HCT116 (cell line): ENCODE data around the gene LYSMD3. TPM values are rescaled to one million over a fixed set of nuclear protein-coding genes. Genes with fewer than 3 reads are reported as not detected.

Experiments
- ATAC-seq: fragments of 200-7000 bp; cut with Tn5 transposase; 2 replicates; pipeline ENCODE4 v1.9.1; 2020; ENCODE audit warnings: mild to moderate bottlenecking, moderate library complexity
- BruUV-seq: library from RNA; stranded (reverse); fragments of 400-500 nt; replicated peaks from 2 replicates; lab custom pipeline; 2021; lab: Mats Ljungman, UMichigan
- CTCF ChIA-PET: fragments of 300-600 bp; sonication (Branson Sonifier 250); formaldehyde crosslinking; loops from one replicate; lab custom pipeline; 2021; ENCODE audit warnings: antibody characterized with exemption; lab: Charles Lee
- POLR2A ChIA-PET: fragments of 300-600, 350-600 bp; sonication (Branson Sonifier 250); formaldehyde crosslinking; loops from one replicate; lab custom pipeline; 2021; ENCODE audit warnings: antibody characterized with exemption; lab: Charles Lee
- RAD21 ChIA-PET, 2 experiments: fragments of 300-600 bp; sonication (Branson Sonifier 250); formaldehyde crosslinking; loops; one replicate each; lab custom pipeline; 2023; ENCODE audit warnings: low total read pairs in 2 of 2; ENCODE audit not compliant: uncharacterized antibody in 2 of 2, unreplicated experiment in 2 of 2, low non-redundant PET in 1 of 2; lab: Charles Lee
- DNase-seq: peaks from one replicate; pipeline ENCODE4 v3.0.0-alpha.2; 2010; ENCODE audit warnings: low read depth, low spot score
- H2AFZ ChIP-seq: fragments of 200-600 bp; shearing (Covaris generic), sonication (generic); 2 replicates; pipeline ENCODE4 v1.6.1; 2017; ENCODE audit warnings: low read depth, mixed run types, mixed read lengths, antibody characterized with exemption, low read length; ENCODE audit not compliant: poor library complexity, severe bottlenecking
- H3K27ac ChIP-seq: 2 replicates; pipeline ENCODE4 v1.5.1; 2012; ENCODE audit warnings: low read depth, low read length
- H3K27me3 ChIP-seq: fragments of 200-600 bp; sonication (generic); 2 replicates; pipeline ENCODE4 v1.6.1; 2016; ENCODE audit warnings: mixed run types, low read length, mixed read lengths; ENCODE audit not compliant: insufficient read depth
- H3K36me3 ChIP-seq, 2 experiments: fragments of 200-500 bp in 1 of 2; fragments of 200-600 bp in 1 of 2; sonication (Bioruptor generic) in 1 of 2; sonication (generic) in 1 of 2; 2 replicates each; pipeline versions ENCODE4 v1.5.1 to v1.6.1; 2014 to 2016; ENCODE audit warnings: low read length in 2 of 2, inconsistent platforms in 1 of 2, mixed read lengths in 1 of 2, mixed run types in 1 of 2; ENCODE audit not compliant: insufficient read depth in 2 of 2, control insufficient read depth in 1 of 2
- H3K4me1 ChIP-seq, 2 experiments: fragments of 200-600 bp in 1 of 2; sonication (generic) in 1 of 2; 2 replicates each; pipeline versions ENCODE4 v1.5.1 to v1.6.1; 2012 to 2017; ENCODE audit warnings: low read length in 2 of 2, inconsistent platforms in 1 of 2, mild to moderate bottlenecking in 1 of 2, mixed read lengths in 1 of 2, mixed run types in 1 of 2, moderate library complexity in 1 of 2; ENCODE audit not compliant: insufficient read depth in 2 of 2, control insufficient read depth in 1 of 2
- H3K4me2 ChIP-seq: fragments of 200-600 bp; sonication (generic); 2 replicates; pipeline ENCODE4 v1.6.1; 2017; ENCODE audit warnings: mixed run types, low read length, mixed read lengths
- H3K4me3 ChIP-seq, 2 experiments: fragments of 200-600 bp in 1 of 2; sonication (generic) in 1 of 2; replicated peaks in 1 of 2; 2 replicates each; pipeline ENCODE4 v1.5.1; 2011 to 2016; ENCODE audit warnings: low read length in 2 of 2, control low read depth in 1 of 2, low read depth in 1 of 2, mild to moderate bottlenecking in 1 of 2, mixed read lengths in 1 of 2, mixed run types in 1 of 2
- H3K79me2 ChIP-seq: fragments of 200-600 bp; sonication (generic); 2 replicates; pipeline ENCODE4 v1.6.1; 2017; ENCODE audit warnings: mild to moderate bottlenecking, mixed run types, low read length, moderate library complexity, mixed read lengths; ENCODE audit not compliant: insufficient read depth
- H3K9ac ChIP-seq: fragments of 200-600 bp; sonication (generic); 2 replicates; pipeline ENCODE4 v1.6.1; 2016; ENCODE audit warnings: low read length, mixed read lengths
- H3K9me2 ChIP-seq: fragments of 200-600 bp; sonication (generic), shearing (Covaris generic); 2 replicates; pipeline ENCODE4 v1.6.1; 2017; ENCODE audit warnings: mixed run types, mild to moderate bottlenecking, moderate library complexity; ENCODE audit not compliant: insufficient read depth
- H3K9me3 ChIP-seq, 2 experiments: fragments of 200-500 bp in 1 of 2; fragments of 200-600 bp in 1 of 2; sonication (Bioruptor generic) in 1 of 2; sonication (generic) in 1 of 2; 2 replicates each; pipeline ENCODE4 v1.6.1; 2014 to 2017; ENCODE audit warnings: low read length in 2 of 2, mixed read lengths in 2 of 2, inconsistent platforms in 1 of 2, low read depth in 1 of 2, mild to moderate bottlenecking in 1 of 2, mixed run types in 1 of 2, moderate library complexity in 1 of 2; ENCODE audit not compliant: control insufficient read depth in 1 of 2, insufficient read depth in 1 of 2
- H4K20me1 ChIP-seq: fragments of 200-600 bp; sonication (generic), shearing (Covaris generic); 2 replicates; pipeline ENCODE4 v1.6.1; 2017; ENCODE audit warnings: mixed run types, mild to moderate bottlenecking, moderate library complexity; ENCODE audit not compliant: insufficient read depth
- CBX3 ChIP-seq: IDR thresholded peaks from 2 replicates; pipeline ENCODE4 v1.6.1; 2012; ENCODE audit warnings: low read depth
- CEBPB ChIP-seq: IDR thresholded peaks from 2 replicates; pipeline ENCODE4 v1.6.1; 2012; ENCODE audit warnings: low read depth
- EGR1 ChIP-seq: IDR thresholded peaks from 2 replicates; pipeline ENCODE4 v1.6.1; 2012; ENCODE audit warnings: low read depth
- FOSL1 ChIP-seq: IDR thresholded peaks from 2 replicates; pipeline ENCODE4 v1.6.1; 2012; ENCODE audit warnings: low read depth
- JUND ChIP-seq: IDR thresholded peaks from 2 replicates; pipeline ENCODE4 v1.6.1; 2012
- POLR2A ChIP-seq: IDR thresholded peaks from 2 replicates; pipeline ENCODE4 v1.7.0; 2011; ENCODE audit warnings: borderline replicate concordance; ENCODE audit not compliant: insufficient read depth, insufficient read length; ENCODE audit errors: extremely low read depth
- POLR2AphosphoS5 ChIP-seq: IDR thresholded peaks from 2 replicates; pipeline ENCODE4 v1.6.1; 2011; ENCODE audit warnings: mild to moderate bottlenecking, low read depth, low read length, moderate library complexity
- RAD21 ChIP-seq: IDR thresholded peaks from 2 replicates; pipeline ENCODE4 v1.6.1; 2012; ENCODE audit warnings: low read depth, mild to moderate bottlenecking
- SIN3A ChIP-seq: IDR thresholded peaks from 2 replicates; pipeline ENCODE4 v1.6.1; 2012; ENCODE audit warnings: low read depth
- SP1 ChIP-seq: IDR thresholded peaks from 2 replicates; pipeline ENCODE4 v1.6.1; 2012; ENCODE audit warnings: low read depth
- YY1 ChIP-seq: IDR thresholded peaks from 2 replicates; pipeline ENCODE4 v1.6.1; 2011; ENCODE audit warnings: low read length, low read depth, moderate library complexity, mild to moderate bottlenecking; ENCODE audit not compliant: insufficient replicate concordance; ENCODE audit errors: extremely low read depth
- ZNF274 ChIP-seq: fragments of 200-500 bp; sonication (Bioruptor generic); IDR thresholded peaks from 2 replicates; pipeline ENCODE4 v1.6.1; 2014; ENCODE audit warnings: mild to moderate bottlenecking, low read depth, low read length, inconsistent platforms
- intact Hi-C: fragments of 100-400 bp; cut with micrococcal nuclease; formaldehyde crosslinking; loops from 2 replicates; pipeline ENCODE4 v1.10.0; 2022
- total RNA-seq: library from RNA; stranded (reverse); gene quantifications from one replicate; pipeline ENCODE4 v1.2.1, GENCODE V29; 2021; ENCODE audit not compliant: unreplicated experiment
- TF ChIP-seq, protein P1 (sequence below): IDR thresholded peaks from 2 replicates; pipeline ENCODE4 v1.6.1; 2012
- TF ChIP-seq, protein P2 (sequence below): IDR thresholded peaks from 2 replicates; pipeline ENCODE4 v1.6.1; 2012

The LYSMD3 gene
- total RNA-seq, 1 experiment from 2014 or later = 18.0 TPM

GRCh38 chr5:90504743-90505142 lies 24.6 kb downstream of the LYSMD3 start:
- no peak overlapping the region for H3K4me2 ChIP-seq
- no peaks in the 10 kb centered on the region for H3K79me2 ChIP-seq
- no peaks in the 10 kb centered on the region for H3K9me3 ChIP-seq
- BruUV-seq = no TSS peak
- CTCF ChIA-PET = no interaction called here
- RAD21 ChIA-PET = no interaction called here
- H3K27ac ChIP-seq = no peak overlapping the region
- no peaks in the 10 kb centered on the region for H4K20me1 ChIP-seq
- H3K4me3 ChIP-seq = no peak overlapping the region
- POLR2A ChIA-PET = no interaction called here
- H3K4me1 ChIP-seq = no peaks in the 10 kb centered on the region
- intact Hi-C loops = no loop called here
- H3K27me3 ChIP-seq = no peaks in the 10 kb centered on the region
- no peak overlapping the region for H3K9ac ChIP-seq
- TF ChIP-seq, protein P1, sequence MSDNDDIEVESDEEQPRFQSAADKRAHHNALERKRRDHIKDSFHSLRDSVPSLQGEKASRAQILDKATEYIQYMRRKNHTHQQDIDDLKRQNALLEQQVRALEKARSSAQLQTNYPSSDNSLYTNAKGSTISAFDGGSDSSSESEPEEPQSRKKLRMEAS = no peak
- TF ChIP-seq YY1 (no peak), SIN3A (no peak), ZNF274 (no peak), EGR1 (no peak)
- 0 out of 4 replicates have a peak, but pooled peaks cover 0 to 5% of the 10 kb centered on the region in 2 experiments for H3K36me3 ChIP-seq
- DNase-seq (no peak), ATAC-seq (no peak)
- H3K9me2 ChIP-seq = no peaks in the 10 kb centered on the region
- H2AFZ ChIP-seq = no peak overlapping the region

- H2AFZ ChIP-seq = no peak overlapping the region
- intact Hi-C loops = no loop called here
Measured at GRCh38 chr5:90503596-90503995, 25.8 kb downstream of the LYSMD3 start.

More at GRCh38 chr5:90503596-90503995, 25.8 kb downstream of the LYSMD3 start:
- no peaks in the 10 kb centered on the region for H3K9me2 ChIP-seq
- ChIA-PET RAD21 (no interaction called here), CTCF (no interaction called here)
- TF ChIP-seq, protein P1 = no peak
- TF ChIP-seq SP1 (no peak), CBX3 (no peak), RAD21 (no peak), SIN3A (no peak), POLR2A (no peak), CEBPB (no peak), FOSL1 (no peak), JUND (no peak), POLR2AphosphoS5 (no peak)
- TF ChIP-seq, protein P2, sequence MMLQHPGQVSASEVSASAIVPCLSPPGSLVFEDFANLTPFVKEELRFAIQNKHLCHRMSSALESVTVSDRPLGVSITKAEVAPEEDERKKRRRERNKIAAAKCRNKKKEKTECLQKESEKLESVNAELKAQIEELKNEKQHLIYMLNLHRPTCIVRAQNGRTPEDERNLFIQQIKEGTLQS = no peak
- TF ChIP-seq, all 23 proteins: peak for 0
- POLR2A ChIA-PET = no interaction called here
- H3K27ac ChIP-seq = no peak overlapping the region
- no peaks in the 10 kb centered on the region for H3K9me3 ChIP-seq
- BruUV-seq = no TSS peak
- no peaks in the 10 kb centered on the region for H3K79me2 ChIP-seq
- H3K9ac ChIP-seq = no peak overlapping the region
- 0 out of 4 replicates have a peak, but pooled peaks cover 0 to 5% of the 10 kb centered on the region in 2 experiments for H3K36me3 ChIP-seq
- no peaks in the 10 kb centered on the region for H4K20me1 ChIP-seq
- H3K27me3 ChIP-seq = no peaks in the 10 kb centered on the region
- DNase-seq (no peak), ATAC-seq (no peak)
- H3K4me2 ChIP-seq = no peak overlapping the region
- H3K4me3 ChIP-seq = no peak overlapping the region
- no peaks in the 10 kb centered on the region for H3K4me1 ChIP-seq
